Loucy (cell line): ENCODE results near the gene DENND4B.

Source experiments
- CTCF ChIP-seq: fragments of 200-600 bp; sonication (generic); conservative IDR thresholded peaks from 2 replicates; pipeline ENCODE4 v1.5.1; 2014; ENCODE audit warnings: mild to moderate bottlenecking, antibody characterized with exemption, low read length
- EZH2phosphoT487 ChIP-seq: fragments of 200-600 bp; IDR thresholded peaks from 2 replicates; pipeline ENCODE4 v1.6.1; 2018; ENCODE audit warnings: antibody characterized with exemption, mild to moderate bottlenecking, moderate library complexity, borderline replicate concordance

GRCh38 chr1:153928791-153929341 is 17.7 kb downstream of the DENND4B start:
- TF ChIP-seq CTCF, result no peak
- TF ChIP-seq EZH2phosphoT487, result no peak
